CD4-positive, alpha-beta T cell (primary cell): ENCODE results near the gene PEAR1. TPM values are rescaled to one million over a fixed set of nuclear protein-coding genes. Genes with fewer than 3 reads are reported as not detected.

Experiments
- ATAC-seq: fragments of 200-7000 bp; cut with Tn5 transposase; one replicate; pipeline ENCODE4 v1.10.0; 2022; ENCODE audit warnings: mild to moderate bottlenecking; ENCODE audit not compliant: poor library complexity
- CTCF ChIA-PET: fragments of 350-600 bp; sonication (Branson Sonifier 250); formaldehyde crosslinking; loops from one replicate; lab custom pipeline; 2021; ENCODE audit warnings: antibody characterized with exemption, inconsistent platforms; lab: Charles Lee
- POLR2A ChIA-PET: fragments of 350-600 bp; sonication (Branson Sonifier 250); formaldehyde crosslinking; loops from one replicate; lab custom pipeline; 2021; ENCODE audit warnings: antibody characterized with exemption, inconsistent platforms; lab: Charles Lee
- DNase-seq, 14 experiments: peaks; one replicate each; pipeline ENCODE4 v3.0.0-alpha.2; 2013 to 2020; ENCODE audit warnings: mixed read lengths in 2 of 14
- H3K27ac ChIP-seq, 2 donors: one replicate each; pipeline versions ENCODE4 v1.5.1 to v1.7.0; 2013; ENCODE audit warnings: low read length in 2 of 2, low read depth in 1 of 2, mild to moderate bottlenecking in 1 of 2
- H3K27me3 ChIP-seq, 2 experiments: 1 replicate in 1 of 2; 2 replicates in 1 of 2; pipeline versions ENCODE4 v1.6.1 to v1.7.0; 2013; ENCODE audit warnings: low read length in 2 of 2, control low read depth in 1 of 2, mild to moderate bottlenecking in 1 of 2, moderate library complexity in 1 of 2; ENCODE audit not compliant: insufficient read depth in 2 of 2, control insufficient read depth in 1 of 2
- H3K36me3 ChIP-seq: one replicate; pipeline ENCODE4 v1.6.1; 2013; ENCODE audit warnings: low read length, control low read depth; ENCODE audit not compliant: insufficient read depth
- H3K4me1 ChIP-seq: one replicate; pipeline ENCODE4 v1.6.1; 2013; ENCODE audit warnings: low read length, control low read depth; ENCODE audit not compliant: insufficient read depth
- H3K4me3 ChIP-seq: one replicate; pipeline ENCODE4 v1.5.1; 2013; ENCODE audit warnings: mild to moderate bottlenecking, low read length, moderate library complexity
- H3K9me3 ChIP-seq, 2 experiments: 1 replicate in 1 of 2; 2 replicates in 1 of 2; pipeline versions ENCODE4 v1.6.1 to v1.7.0; 2013; ENCODE audit warnings: low read length in 2 of 2, mild to moderate bottlenecking in 2 of 2, control low read depth in 1 of 2, moderate library complexity in 1 of 2; ENCODE audit not compliant: control insufficient read depth in 1 of 2, insufficient read depth in 1 of 2
- H3K27ac Mint-ChIP-seq: one replicate; pipeline ENCODE4 v1.8.0; 2020; ENCODE audit warnings: mixed read lengths
- H3K27me3 Mint-ChIP-seq: one replicate; pipeline ENCODE4 v1.8.0; 2021; ENCODE audit warnings: mixed read lengths
- H3K36me3 Mint-ChIP-seq: one replicate; pipeline ENCODE4 v1.8.0; 2021; ENCODE audit warnings: low read depth, mixed read lengths
- H3K4me1 Mint-ChIP-seq: one replicate; pipeline ENCODE4 v1.8.0; 2021; ENCODE audit warnings: low read depth, mixed read lengths
- H3K4me3 Mint-ChIP-seq: one replicate; pipeline ENCODE4 v1.8.0; 2020; ENCODE audit warnings: mild to moderate bottlenecking, mixed read lengths
- H3K9me3 Mint-ChIP-seq: one replicate; pipeline ENCODE4 v1.8.0; 2020; ENCODE audit warnings: mixed read lengths
- intact Hi-C, 2 experiments: fragments of 100-400 bp; cut with DNase I in 1 of 2; cut with micrococcal nuclease in 1 of 2; formaldehyde crosslinking; loops; one replicate each; pipeline versions ENCODE4 v1.15.1 to v1.9.0; 2023 to 2025; cut with DNase I, micrococcal nuclease
- microRNA-seq: library from miRNA; unstranded; fragments of <30 nt; microRNA quantifications from one replicate; pipeline ENCODE4 v1.2.0, GENCODE V29; 2021; ENCODE audit warnings: borderline microRNAs expressed, borderline replicate concordance
- total RNA-seq, 174 experiments: library from RNA in 2 of 174; stranded (reverse) in 2 of 174; gene quantifications; one replicate each; pipeline ENCODE4 v1.2.3 and lab custom pipeline; 2021 to 2026
- TF ChIP-seq, protein P1 (sequence below): fragments of 200-600 bp; IDR thresholded peaks from one replicate; pipeline ENCODE4 v1.8.0; 2022; ENCODE audit warnings: antibody characterized with exemption, mild to moderate bottlenecking

The PEAR1 gene
- total RNA-seq, 2 experiments from 2014 or later = 0.20 to 0.41 TPM

GRCh38 chr1:156961709-156962108, 68.2 kb downstream of the PEAR1 start:
- no peaks in the 10 kb centered on the region for H3K27me3 ChIP-seq
- H3K9me3 Mint-ChIP-seq = no peaks in the 10 kb centered on the region
- no peak overlapping the region for H3K27ac ChIP-seq
- peak in 9 of 14 experiments; percentile 2 to 64 (median 35) for DNase-seq
- peaks cover 29% of the 10 kb centered on the region for H3K36me3 ChIP-seq
- H3K27me3 Mint-ChIP-seq = no peaks in the 10 kb centered on the region
- H3K4me3 Mint-ChIP-seq = peak overlapping the region; percentile 72
- TF ChIP-seq, protein P1, sequence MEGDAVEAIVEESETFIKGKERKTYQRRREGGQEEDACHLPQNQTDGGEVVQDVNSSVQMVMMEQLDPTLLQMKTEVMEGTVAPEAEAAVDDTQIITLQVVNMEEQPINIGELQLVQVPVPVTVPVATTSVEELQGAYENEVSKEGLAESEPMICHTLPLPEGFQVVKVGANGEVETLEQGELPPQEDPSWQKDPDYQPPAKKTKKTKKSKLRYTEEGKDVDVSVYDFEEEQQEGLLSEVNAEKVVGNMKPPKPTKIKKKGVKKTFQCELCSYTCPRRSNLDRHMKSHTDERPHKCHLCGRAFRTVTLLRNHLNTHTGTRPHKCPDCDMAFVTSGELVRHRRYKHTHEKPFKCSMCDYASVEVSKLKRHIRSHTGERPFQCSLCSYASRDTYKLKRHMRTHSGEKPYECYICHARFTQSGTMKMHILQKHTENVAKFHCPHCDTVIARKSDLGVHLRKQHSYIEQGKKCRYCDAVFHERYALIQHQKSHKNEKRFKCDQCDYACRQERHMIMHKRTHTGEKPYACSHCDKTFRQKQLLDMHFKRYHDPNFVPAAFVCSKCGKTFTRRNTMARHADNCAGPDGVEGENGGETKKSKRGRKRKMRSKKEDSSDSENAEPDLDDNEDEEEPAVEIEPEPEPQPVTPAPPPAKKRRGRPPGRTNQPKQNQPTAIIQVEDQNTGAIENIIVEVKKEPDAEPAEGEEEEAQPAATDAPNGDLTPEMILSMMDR = peak; percentile 55
- ChIA-PET POLR2A (interaction anchor here (1.1 to 1.7 kb wide), 2 partner anchors 8 to 23 kb away, joined by 3 to 4 read pairs; no protein-coding TSS in a partner anchor), CTCF (interaction anchor here (1.3 kb wide), 1 partner anchor 13 kb away, joined by 3 read pairs; no protein-coding TSS in a partner anchor)
- H3K4me1 Mint-ChIP-seq = peaks cover 55% of the 10 kb centered on the region
- peaks cover 37% of the 10 kb centered on the region for H3K4me1 ChIP-seq
- H3K27ac Mint-ChIP-seq = peak overlapping the region; percentile 44
- intact Hi-C loops = loop anchor here (5.0 kb wide), 2 partner anchors 49 to 69 kb away; partner anchors contain the start of gene PEAR1 (in 2 of the 2)
- ATAC-seq = peak; percentile 81
- H3K4me3 ChIP-seq = no peak overlapping the region
- H3K36me3 Mint-ChIP-seq = peaks cover 74% of the 10 kb centered on the region
- peaks cover 0 to 6% of the 10 kb centered on the region in 2 experiments for H3K9me3 ChIP-seq

DNA sequence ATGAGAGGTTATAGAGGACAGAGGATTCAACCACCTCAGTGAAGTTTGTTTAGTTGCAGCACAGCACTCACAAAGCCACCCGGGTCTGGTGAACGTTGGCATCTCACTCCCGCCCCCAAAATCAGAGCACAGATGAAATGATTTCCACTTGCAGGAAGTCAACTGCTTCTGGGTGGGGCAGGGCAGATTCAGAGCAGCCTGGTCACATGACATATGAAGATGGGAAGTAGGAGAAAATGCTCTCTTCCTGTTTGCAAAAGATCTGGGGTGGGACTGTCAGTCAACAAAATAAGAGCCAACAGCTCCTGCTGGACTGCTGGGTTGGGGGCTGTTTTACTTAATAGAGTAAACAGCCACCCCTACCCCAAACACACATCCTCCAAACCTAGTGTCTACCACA, 70.1 kb downstream of the PEAR1 start:
- Histone ChIP-seq H3K9me3 (peaks cover 0 to 6% of the 10 kb centered on the region in 2 experiments), H3K36me3 (peaks cover 10% of the 10 kb centered on the region), H3K27ac (peak overlapping the region; percentile 38 to 55), H3K27me3 (no peaks in the 10 kb centered on the region), H3K4me1 (peaks cover 37% of the 10 kb centered on the region), H3K4me3 (peak overlapping the region; percentile 47)
- peaks cover 5% of the 10 kb centered on the region for H3K27me3 Mint-ChIP-seq
- H3K4me1 Mint-ChIP-seq = peaks cover 45% of the 10 kb centered on the region
- intact Hi-C loops = loop anchor here (5.0 kb wide), 2 partner anchors 51 to 71 kb away; partner anchors contain the start of gene PEAR1 (in 2 of the 2)
- no peaks in the 10 kb centered on the region for H3K9me3 Mint-ChIP-seq
- ChIA-PET CTCF (no interaction called here), POLR2A (interaction anchor here (1.0 kb wide), 2 partner anchors 32 to 36 kb away, joined by 3 to 4 read pairs; no protein-coding TSS in a partner anchor)
- peaks cover 55% of the 10 kb centered on the region for H3K36me3 Mint-ChIP-seq
- H3K27ac Mint-ChIP-seq = peak overlapping the region; percentile 91
- H3K4me3 Mint-ChIP-seq = peak overlapping the region; percentile 90
- TF ChIP-seq, protein P1 = no peak
- ATAC-seq (peak; percentile 81), DNase-seq (peak; percentile 7 to 79 (median 43))

- TF ChIP-seq, protein P1 = no peak
- peak overlapping the region in 1 of 2 donors; percentile 55 for H3K27ac ChIP-seq
- peak overlapping the region; percentile 46 for H3K4me3 Mint-ChIP-seq
- H3K27me3 ChIP-seq = peaks cover 0 to 4% of the 10 kb centered on the region in 2 experiments
- ChIA-PET CTCF (interaction anchor here (1.1 kb wide), 1 partner anchor 238 kb away, joined by 3 read pairs; no protein-coding TSS in a partner anchor), POLR2A (no interaction called here)
- DNase-seq (no peak), ATAC-seq (no peak)
- peak overlapping the region; percentile 91 for H3K27ac Mint-ChIP-seq
- H3K4me1 Mint-ChIP-seq = peaks cover 41% of the 10 kb centered on the region
- no peak overlapping the region for H3K4me3 ChIP-seq
- H3K9me3 Mint-ChIP-seq = no peaks in the 10 kb centered on the region
- intact Hi-C loops = loop anchor here (5.0 kb wide), 2 partner anchors 52 to 72 kb away; partner anchors contain the start of gene PEAR1 (in 2 of the 2)
- H3K27me3 Mint-ChIP-seq = peaks cover 7% of the 10 kb centered on the region
- H3K36me3 Mint-ChIP-seq = peaks cover 46% of the 10 kb centered on the region
- peaks cover 37% of the 10 kb centered on the region for H3K4me1 ChIP-seq
- peaks cover 7% of the 10 kb centered on the region for H3K36me3 ChIP-seq
- peaks cover 0 to 6% of the 10 kb centered on the region in 2 experiments for H3K9me3 ChIP-seq
Observed at GRCh38 chr1:156964441-156964840, 70.9 kb downstream of the PEAR1 start.

Small RNAs within 50 kb of the gene (microRNA-seq; reads per million reads assigned to microRNA genes)
- not detected for gene MIR765

Other genes starting within 250 kb of the PEAR1 start
- gene NES, start 216.3 kb upstream of the PEAR1 start, total RNA-seq = not detected
- 1 to 10 TPM; 3.2 to 4.2 TPM for gene CRABP2, start 188.1 kb upstream of the PEAR1 start, total RNA-seq
- 10 to 100 TPM; 10.6 to 12.0 TPM for gene METTL25B, start 165.2 kb upstream of the PEAR1 start, total RNA-seq
- 10 to 100 TPM; 44.2 to 50.9 TPM for gene ISG20L2, start 165.0 kb upstream of the PEAR1 start, total RNA-seq
- 10 to 100 TPM; 11.7 to 11.9 TPM for gene MRPL24, start 152.6 kb upstream of the PEAR1 start, total RNA-seq
- 10 to 100 TPM; 60.8 TPM for gene HDGF, start 142.0 kb upstream of the PEAR1 start, total RNA-seq
- 10 to 100 TPM; 49.5 to 50.0 TPM for gene PRCC, start 126.2 kb upstream of the PEAR1 start, total RNA-seq
- 10 to 100 TPM; 51.6 to 51.8 TPM for gene SH2D2A, start 76.9 kb upstream of the PEAR1 start, total RNA-seq
- not detected for gene INSRR, start 34.6 kb upstream of the PEAR1 start, total RNA-seq
- under 1 TPM; 0.42 to 0.52 TPM for gene NTRK1, start 32.9 kb upstream of the PEAR1 start, total RNA-seq
- not detected for gene LRRC71, start 26.9 kb downstream of the PEAR1 start, total RNA-seq
- 10 to 100 TPM; 13.7 to 13.9 TPM for gene ARHGEF11, start 152.0 kb downstream of the PEAR1 start, total RNA-seq
- gene ETV3L, start 206.1 kb downstream of the PEAR1 start, total RNA-seq = not detected
- 100 to 1,000 TPM; 115 to 117 TPM for gene ETV3, start 244.7 kb downstream of the PEAR1 start, total RNA-seq